Measurements from ENCODE around the gene PDE4D.

Gene PDE4D

DNA sequence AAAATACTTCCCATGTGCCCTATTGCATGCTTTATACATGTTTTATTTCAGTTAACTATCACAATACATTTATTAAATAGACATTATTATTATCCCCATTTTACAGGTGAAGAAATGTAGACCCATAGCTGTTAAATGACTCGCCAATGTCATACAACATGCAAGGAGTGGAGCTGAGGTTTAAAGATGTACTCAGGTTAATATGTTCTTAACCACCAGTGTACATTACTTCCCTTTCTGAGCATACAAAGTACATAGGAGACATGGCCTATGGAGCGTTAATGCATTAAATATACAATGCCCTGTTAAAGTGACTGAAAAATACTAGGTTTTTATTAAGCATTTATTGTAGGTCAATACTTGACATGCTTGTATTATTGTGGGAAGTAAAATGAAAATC, 407.0 kb downstream of the PDE4D start:
- Histone ChIP-seq H3K27ac (replicated peaks) (no peak overlapping the region), H3K4me3 (replicated peaks; ENCODE audit: insufficient read depth, low read length) (no peak overlapping the region), H3K27me3 (ENCODE audit: insufficient read depth, poor library complexity, severe bottlenecking) (no peaks in the 10 kb centered on the region)
- DNase-seq (ENCODE audit: low read depth in 1 of 2, low spot score in 1 of 2) = no peak
- TF ChIP-seq, protein P1, sequence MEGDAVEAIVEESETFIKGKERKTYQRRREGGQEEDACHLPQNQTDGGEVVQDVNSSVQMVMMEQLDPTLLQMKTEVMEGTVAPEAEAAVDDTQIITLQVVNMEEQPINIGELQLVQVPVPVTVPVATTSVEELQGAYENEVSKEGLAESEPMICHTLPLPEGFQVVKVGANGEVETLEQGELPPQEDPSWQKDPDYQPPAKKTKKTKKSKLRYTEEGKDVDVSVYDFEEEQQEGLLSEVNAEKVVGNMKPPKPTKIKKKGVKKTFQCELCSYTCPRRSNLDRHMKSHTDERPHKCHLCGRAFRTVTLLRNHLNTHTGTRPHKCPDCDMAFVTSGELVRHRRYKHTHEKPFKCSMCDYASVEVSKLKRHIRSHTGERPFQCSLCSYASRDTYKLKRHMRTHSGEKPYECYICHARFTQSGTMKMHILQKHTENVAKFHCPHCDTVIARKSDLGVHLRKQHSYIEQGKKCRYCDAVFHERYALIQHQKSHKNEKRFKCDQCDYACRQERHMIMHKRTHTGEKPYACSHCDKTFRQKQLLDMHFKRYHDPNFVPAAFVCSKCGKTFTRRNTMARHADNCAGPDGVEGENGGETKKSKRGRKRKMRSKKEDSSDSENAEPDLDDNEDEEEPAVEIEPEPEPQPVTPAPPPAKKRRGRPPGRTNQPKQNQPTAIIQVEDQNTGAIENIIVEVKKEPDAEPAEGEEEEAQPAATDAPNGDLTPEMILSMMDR (IDR thresholded peaks at IDR 0.05; ENCODE audit: insufficient read depth, low read length) = no peak
- no peak for TF ChIP-seq POLR2AphosphoS5 (IDR thresholded peaks at IDR 0.05; ENCODE audit: low read depth)
- TF ChIP-seq, protein P2, sequence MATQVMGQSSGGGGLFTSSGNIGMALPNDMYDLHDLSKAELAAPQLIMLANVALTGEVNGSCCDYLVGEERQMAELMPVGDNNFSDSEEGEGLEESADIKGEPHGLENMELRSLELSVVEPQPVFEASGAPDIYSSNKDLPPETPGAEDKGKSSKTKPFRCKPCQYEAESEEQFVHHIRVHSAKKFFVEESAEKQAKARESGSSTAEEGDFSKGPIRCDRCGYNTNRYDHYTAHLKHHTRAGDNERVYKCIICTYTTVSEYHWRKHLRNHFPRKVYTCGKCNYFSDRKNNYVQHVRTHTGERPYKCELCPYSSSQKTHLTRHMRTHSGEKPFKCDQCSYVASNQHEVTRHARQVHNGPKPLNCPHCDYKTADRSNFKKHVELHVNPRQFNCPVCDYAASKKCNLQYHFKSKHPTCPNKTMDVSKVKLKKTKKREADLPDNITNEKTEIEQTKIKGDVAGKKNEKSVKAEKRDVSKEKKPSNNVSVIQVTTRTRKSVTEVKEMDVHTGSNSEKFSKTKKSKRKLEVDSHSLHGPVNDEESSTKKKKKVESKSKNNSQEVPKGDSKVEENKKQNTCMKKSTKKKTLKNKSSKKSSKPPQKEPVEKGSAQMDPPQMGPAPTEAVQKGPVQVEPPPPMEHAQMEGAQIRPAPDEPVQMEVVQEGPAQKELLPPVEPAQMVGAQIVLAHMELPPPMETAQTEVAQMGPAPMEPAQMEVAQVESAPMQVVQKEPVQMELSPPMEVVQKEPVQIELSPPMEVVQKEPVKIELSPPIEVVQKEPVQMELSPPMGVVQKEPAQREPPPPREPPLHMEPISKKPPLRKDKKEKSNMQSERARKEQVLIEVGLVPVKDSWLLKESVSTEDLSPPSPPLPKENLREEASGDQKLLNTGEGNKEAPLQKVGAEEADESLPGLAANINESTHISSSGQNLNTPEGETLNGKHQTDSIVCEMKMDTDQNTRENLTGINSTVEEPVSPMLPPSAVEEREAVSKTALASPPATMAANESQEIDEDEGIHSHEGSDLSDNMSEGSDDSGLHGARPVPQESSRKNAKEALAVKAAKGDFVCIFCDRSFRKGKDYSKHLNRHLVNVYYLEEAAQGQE (IDR thresholded peaks at IDR 0.05; ENCODE audit: insufficient replicate concordance, low read depth) = no peak
- TF ChIP-seq SPI1 (IDR thresholded peaks at IDR 0.05; ENCODE audit: borderline replicate concordance, low read depth) = no peak
- no peak for TF ChIP-seq GABPA (IDR thresholded peaks at IDR 0.05; ENCODE audit: low read depth)

DNA sequence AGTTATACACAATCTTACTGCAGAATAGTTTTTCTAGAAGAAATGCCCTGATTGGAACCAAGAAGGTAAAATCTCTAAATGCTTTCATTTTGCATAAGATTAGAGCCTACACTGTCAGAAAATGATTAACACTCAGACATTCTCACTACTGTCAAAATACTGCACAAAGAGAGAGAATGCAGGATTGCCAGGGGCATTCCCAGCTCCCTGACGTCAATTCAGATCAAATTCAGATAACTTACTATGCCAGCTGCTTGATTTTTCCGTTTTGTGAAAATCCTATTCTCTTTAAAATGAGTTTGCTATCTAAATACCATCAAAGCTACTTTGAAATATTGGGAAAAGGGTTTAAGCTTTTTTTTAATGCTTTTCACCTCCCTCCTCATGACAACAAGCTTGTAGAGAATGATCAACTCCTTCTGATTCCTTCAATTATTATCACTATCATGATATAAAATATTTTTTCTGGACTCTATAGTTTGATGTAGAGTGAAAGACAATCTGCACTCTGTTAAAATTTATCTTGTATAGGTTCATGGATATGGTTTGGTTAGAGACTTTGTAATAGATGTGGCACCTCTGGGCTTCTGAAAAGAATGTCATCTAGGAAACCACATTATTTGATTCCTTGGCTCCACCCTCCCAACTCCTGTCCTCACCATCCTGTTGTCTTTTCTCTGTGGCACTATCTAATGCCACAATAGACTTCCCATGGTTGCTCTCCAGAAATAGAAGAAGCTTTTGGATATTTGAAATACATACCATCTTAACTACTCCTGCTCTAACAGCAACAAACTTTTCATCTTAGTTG, 407.7 kb downstream of the PDE4D start:
- TF ChIP-seq SPI1 (IDR thresholded peaks at IDR 0.05; ENCODE audit: borderline replicate concordance, low read depth) (no peak), GABPA (IDR thresholded peaks at IDR 0.05; ENCODE audit: low read depth) (no peak)
- no peak overlapping the region for H3K27ac ChIP-seq (replicated peaks)
- no peak for DNase-seq (ENCODE audit: low read depth in 1 of 2, low spot score in 1 of 2)

DNA sequence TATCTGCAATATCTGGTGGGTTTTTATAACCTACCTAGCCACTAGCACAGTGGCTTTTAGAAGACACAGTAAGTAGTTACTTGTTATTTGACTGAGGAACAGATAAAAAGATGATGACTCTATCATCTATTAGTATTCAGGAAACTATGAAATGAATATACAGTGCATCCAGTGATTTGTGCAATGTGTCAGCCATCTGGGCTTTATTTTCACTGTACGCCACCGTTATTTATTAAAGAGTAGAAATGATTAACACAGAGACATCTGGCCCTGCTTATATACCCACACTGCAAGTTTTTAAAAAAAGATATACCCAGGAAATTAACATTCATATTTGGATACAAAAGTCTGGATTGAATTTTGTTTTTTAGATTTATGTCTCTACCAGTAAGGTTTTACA, 408.4 kb downstream of the PDE4D start:
- DNase-seq (ENCODE audit: low read depth in 1 of 2, low spot score in 1 of 2) = no peak
- H3K27me3 ChIP-seq (ENCODE audit: insufficient read depth, poor library complexity, severe bottlenecking) = no peaks in the 10 kb centered on the region
- no peak overlapping the region for H3K4me3 ChIP-seq (replicated peaks; ENCODE audit: insufficient read depth, low read length)
- TF ChIP-seq, protein P1 (IDR thresholded peaks at IDR 0.05; ENCODE audit: insufficient read depth, low read length) = no peak
- TF ChIP-seq, protein P2 (IDR thresholded peaks at IDR 0.05; ENCODE audit: insufficient replicate concordance, low read depth) = no peak
- TF ChIP-seq GABPA (IDR thresholded peaks at IDR 0.05; ENCODE audit: low read depth) (no peak), SPI1 (IDR thresholded peaks at IDR 0.05; ENCODE audit: borderline replicate concordance, low read depth) (no peak), POLR2AphosphoS5 (IDR thresholded peaks at IDR 0.05; ENCODE audit: low read depth) (no peak)
- H3K27ac ChIP-seq (replicated peaks) = no peak overlapping the region

More for the DNA sequence above, 407.7 kb downstream of the PDE4D start:
- Histone ChIP-seq H3K27me3 (ENCODE audit: insufficient read depth, poor library complexity, severe bottlenecking) (no peaks in the 10 kb centered on the region), H3K4me3 (replicated peaks; ENCODE audit: insufficient read depth, low read length) (no peak overlapping the region)

DNA sequence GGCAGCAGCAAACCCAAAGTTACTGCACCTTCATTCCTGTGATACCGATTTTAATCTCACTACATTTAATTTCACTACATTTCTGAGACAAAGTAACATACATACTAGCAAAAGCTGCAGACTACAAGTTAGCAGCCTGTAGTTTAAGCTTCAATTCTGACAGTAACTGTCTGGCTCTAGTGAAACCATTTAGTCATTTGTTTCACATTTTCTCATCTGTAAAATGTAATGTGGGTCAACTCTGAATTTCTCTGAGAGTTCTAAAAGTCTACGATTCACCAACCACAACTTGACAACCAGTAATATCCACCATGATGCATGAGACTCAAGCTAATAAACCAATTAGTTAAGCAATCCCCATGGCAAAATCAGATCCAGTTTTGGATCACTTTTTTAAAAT, 408.9 kb downstream of the PDE4D start:
- TF ChIP-seq, protein P2 (IDR thresholded peaks at IDR 0.05; ENCODE audit: insufficient replicate concordance, low read depth) = no peak
- no peak for TF ChIP-seq GABPA (IDR thresholded peaks at IDR 0.05; ENCODE audit: low read depth)
- TF ChIP-seq, protein P1 (IDR thresholded peaks at IDR 0.05; ENCODE audit: insufficient read depth, low read length) = no peak
- TF ChIP-seq POLR2AphosphoS5 (IDR thresholded peaks at IDR 0.05; ENCODE audit: low read depth) = no peak
- no peak for TF ChIP-seq SPI1 (IDR thresholded peaks at IDR 0.05; ENCODE audit: borderline replicate concordance, low read depth)
- no peaks in the 10 kb centered on the region for H3K27me3 ChIP-seq (ENCODE audit: insufficient read depth, poor library complexity, severe bottlenecking)
- no peak for DNase-seq (ENCODE audit: low read depth in 1 of 2, low spot score in 1 of 2)
- no peak overlapping the region for H3K4me3 ChIP-seq (replicated peaks; ENCODE audit: insufficient read depth, low read length)
- H3K27ac ChIP-seq (replicated peaks) = no peak overlapping the region
